ENCODE data around the gene CH25H.
"Not testable (repeated sequence)": the region's sequence is repeated elsewhere in the genome, so short reads cannot be mapped to it uniquely, and the experiment has no call there.

Gene CH25H, protein sequence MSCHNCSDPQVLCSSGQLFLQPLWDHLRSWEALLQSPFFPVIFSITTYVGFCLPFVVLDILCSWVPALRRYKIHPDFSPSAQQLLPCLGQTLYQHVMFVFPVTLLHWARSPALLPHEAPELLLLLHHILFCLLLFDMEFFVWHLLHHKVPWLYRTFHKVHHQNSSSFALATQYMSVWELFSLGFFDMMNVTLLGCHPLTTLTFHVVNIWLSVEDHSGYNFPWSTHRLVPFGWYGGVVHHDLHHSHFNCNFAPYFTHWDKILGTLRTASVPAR

DNA sequence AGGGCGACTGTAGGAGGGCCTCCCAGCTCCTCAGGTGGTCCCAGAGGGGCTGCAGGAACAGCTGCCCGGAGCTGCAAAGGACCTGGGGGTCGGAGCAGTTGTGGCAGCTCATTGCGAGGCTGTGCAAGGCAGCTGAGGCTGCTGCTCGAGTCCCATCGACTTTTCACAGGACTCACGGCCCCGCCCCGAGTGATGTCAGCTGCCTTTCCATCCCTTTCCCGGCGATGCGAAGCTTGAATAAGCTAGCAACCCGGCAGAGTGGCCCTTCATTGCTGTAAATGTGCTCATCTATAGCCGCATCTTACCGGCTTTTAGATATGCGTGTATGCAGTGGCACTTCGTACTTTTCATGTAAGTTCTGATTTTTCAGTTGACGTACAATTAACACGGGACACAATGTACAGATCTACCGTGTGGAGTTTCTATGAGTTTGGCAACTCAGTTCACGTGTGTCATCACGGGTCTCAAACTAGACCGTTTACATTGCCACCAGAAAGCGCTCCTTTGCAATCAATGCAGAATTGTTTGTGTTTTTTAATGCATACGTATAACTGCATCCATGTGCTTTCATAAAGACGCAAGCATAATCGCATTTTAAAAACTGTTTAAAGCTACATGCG lies at the start of gene CH25H:
TSS of gene CH25H (minus strand) at position 137 of the 620 bp plus-strand sequence. CDS start at position 112, 25 bp downstream.
- peak; percentile 47 to 50 for DNase-seq

DNA sequence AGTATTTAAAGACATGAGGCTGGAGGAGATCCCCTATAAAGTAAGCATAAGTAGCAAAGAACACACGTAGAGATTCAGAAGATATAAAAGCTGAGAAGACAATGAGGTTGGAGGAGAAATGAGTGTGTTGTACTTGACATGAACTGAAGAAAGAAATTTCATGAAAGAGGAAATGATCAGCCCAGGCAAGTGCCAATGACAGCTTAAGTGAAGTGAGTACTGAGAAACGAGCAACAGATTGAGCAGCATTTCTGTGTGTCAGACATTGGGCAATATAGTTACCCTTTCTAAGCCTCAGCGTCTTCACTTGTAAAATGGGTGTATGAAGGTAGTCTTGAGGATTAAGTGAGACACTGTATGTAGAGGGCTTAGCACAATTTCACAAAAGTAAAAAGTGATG lies 49.2 kb upstream of the CH25H start:
- no peak for DNase-seq

DNA sequence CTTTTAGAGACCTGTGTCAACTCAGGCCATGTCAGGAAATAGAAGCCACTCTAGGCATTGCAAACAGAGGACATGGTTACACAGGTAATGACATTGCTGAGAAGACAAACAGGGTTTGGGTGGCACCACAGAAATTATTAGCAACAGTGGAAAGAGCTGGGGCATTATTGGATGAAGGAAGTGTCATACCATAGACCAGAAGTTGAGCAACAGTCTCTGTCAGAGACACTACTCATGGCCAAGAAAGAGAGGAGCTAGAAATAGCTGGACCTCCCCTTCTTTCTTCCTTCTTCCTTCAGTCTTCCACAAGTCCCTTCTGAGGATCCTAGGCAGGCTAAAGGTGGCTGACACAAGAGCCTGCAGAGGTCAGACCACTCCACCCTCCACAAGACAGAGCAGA lies 48.7 kb upstream of the CH25H start:
- DNase-seq: no peak

DNA sequence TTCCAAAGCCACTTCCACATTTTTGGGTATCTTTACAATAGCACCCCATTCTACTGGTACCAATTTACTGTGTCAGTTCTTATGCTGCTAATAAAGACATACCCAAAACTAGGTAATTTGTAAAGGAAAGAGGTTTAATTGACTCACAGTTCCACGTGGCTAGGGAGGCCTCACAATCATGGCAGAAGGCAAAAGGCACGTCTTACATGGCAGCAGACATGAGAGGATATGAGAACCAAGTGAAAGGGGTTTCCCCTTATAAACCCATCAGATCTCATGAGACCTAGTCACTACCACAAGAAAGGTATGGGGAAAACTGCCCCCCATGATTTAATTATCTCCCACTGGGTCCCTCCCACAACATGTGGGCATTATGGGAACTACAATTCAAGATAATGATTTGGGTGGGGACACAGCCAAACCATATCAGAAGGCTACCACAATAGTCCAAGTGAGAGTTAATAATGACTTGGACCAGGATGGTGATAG lies 48.0 kb upstream of the CH25H start:
- DNase-seq: peak in 1 of 2 experiments; percentile 10

DNA sequence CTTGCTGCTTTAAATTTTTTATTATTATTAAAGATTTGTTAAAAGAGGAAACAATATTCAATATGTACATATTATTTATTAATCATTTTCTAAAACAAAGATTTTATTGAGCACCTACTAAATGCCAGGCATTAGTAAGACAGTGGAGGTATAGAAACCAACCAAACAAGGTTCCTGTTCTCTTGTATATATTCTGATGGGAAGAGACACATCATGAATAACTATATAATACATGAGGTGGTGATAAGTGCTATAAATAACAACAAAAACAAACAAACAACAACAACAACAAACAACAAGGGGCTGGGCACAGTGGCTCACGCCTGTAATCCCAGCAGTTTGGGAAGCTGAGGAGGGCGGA lies 45.1 kb upstream of the CH25H start:
- DNase-seq: no peak

DNA sequence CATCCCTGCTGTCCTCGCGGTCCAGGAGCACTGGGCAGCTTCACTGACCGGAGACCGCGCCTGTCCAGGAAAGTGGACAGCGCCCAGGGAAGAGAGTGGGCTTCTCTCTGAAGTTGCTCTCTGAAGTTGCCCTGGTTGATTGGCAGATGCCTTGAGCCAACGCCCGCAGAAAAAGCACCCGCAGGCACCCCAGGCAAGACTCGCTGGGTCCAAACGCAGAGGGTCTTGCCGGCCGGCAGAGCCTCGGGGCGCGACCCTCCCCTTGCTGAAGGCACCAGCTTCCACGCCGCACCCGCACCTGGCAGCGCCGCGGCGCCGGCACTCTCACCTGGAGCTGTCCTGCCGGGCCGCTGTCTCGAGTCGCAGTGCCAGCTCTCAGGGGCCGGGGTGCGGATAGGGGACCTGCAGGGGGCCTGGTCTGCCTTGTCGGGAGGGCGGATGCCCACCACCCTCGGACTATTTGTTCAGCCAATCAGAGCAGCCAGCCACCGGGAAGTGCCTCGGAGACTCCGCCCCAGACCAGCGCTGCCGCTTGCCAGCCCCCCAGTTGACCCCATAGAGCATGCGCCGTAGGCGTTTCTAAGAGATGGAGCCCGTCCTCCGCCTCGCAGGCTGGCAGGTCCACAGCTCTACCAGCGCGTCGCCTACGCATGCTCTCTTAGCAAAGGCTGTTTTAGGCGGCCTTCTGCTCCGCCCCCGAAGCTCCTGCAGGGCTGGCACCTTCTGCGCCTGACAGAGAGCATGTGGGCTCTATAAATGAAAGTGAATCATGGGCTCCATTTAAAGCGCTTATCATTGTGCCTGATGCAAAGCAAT lies 44.5 kb upstream of the CH25H start, which contains the start of gene LIPA:
TSS of gene LIPA (minus strand) at position 367 of the 816 bp plus-strand sequence. CDS start 4,127 bp downstream, outside the sequence.
- peak; percentile 89 to 99 for DNase-seq

DNA sequence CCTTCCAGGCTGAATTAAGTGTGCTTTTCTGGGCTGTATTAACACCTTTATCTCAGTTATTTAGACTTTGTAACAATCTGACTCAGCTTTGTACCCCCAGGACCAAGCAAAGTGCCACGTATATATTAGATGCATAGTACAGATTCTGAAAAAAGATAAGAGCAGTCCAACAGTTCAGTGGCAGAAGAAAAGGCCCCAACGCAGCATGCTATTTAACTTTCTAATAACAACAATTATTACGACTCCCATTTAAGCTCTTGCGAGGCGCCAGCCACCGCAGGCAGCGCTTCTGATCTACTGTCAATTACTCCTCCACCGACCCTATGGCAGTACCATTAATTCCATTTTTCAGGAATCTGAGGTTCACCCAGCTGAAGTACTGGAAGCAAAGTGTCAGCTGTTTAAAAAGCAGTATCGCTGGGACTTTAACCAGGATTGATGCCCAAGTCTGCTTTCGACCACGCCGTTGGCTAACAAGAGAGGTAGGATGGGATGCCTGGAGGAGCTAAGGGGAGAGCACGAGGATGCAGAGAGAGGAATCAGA lies 43.8 kb upstream of the CH25H start:
- no peak for DNase-seq

DNA sequence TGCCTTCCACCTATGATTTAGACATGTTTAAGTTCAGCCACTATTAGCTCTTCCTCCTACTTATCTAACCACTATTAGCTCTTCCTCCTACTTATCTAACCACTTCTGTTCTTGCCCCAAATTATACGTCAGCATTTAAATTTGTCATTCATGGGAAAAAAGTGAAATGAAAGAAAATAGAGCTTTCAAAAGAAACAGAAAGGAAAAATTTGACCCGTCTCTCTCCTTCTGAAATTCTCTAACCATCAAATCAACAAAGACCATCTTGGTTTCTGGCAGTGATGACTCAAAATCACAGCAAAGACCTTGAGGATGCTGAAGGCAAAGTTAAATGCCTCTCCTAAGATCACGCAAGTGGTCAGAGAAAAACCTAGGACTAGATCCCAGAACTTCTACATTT lies 41.9 kb upstream of the CH25H start:
- no peak for DNase-seq

DNA sequence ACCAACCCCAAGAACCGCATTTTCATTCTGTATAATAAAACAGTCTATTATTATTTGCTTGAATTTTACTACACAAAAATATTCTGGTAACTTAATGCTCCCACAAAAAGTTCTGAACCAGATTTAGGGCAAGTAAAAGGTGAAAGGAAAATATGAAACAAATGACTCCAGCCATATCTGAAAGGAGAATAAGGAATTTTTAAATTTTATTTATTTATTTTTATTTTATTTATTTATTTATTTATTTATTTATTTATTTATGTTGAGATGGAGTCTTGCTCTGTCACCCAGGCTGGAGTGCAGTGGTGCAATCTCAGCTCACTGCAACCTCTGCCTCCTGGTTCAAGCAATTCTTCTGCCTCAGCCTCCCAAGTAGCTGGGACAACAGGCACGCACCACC lies 40.5 kb upstream of the CH25H start:
- not testable (repeated sequence) for DNase-seq

DNA sequence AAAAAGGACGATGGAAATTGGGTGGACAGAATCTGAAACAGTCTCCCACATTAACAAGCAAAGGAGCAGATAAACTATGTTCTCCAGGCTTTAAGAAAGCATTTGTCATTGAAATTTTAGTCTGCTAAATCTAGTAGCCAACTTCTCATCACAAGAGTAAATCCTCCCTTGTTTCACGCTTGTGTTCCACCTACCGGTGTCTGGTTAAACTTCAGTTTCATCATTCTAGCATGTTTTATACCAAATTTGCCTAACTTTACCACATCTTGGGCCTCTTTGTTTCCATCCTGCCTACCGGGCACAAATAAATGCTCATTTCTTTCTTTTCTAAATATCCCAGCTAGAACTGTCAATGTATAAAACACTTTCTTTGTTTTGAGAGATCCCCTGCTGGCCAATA lies 38.7 kb upstream of the CH25H start:
- DNase-seq: no peak

DNA sequence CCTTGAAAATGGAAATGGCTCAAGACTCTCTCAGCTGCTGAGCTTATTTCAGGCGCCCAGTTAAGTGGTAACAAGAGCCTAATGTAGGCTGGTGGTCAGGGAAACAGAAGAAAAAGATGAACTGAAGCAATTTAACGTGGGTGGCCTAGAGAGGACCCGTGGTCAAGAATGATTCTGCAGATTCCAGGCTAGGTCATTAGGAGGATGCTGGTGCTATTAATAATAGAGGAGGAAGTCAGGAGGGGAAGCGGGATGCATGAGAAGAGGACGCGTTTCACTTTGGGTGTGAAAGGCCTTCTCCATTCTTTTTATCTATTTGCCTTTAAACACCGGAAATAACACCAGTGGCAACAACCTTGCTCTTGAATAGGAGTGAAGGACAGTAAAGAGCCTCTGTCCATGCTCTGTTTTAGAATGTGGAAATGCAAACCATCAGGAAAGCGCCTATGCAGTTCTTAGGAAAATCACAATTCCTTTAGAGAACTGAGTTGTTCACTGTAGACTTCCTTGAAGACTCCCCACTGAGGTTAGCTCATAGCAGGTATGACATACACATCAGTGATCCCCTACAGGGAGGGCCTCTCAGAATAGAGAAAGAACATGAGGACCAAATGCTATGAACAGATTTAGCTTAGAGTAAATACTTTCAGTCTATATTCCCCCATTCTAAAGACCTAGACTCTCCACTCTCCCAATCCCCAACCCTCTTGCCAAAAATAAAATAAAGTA lies 35.9 kb upstream of the CH25H start:
- DNase-seq: no peak

DNA sequence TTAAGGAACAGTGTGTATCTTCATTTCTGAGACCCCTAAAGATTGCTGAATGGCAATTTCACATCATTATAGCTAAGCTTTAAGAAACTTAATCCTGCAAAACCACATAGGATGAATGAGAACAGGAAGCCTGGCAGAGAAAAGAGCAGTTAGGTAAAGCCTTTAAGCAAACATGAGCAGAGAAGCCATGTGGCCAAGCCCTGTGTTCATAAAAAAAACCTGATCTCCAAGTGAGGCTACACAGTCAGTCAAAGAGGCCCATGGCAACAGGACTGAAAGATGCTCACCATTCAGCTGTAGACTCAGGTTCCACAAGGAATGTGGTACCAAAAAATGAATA lies 35.2 kb upstream of the CH25H start:
- no peak for DNase-seq

DNA sequence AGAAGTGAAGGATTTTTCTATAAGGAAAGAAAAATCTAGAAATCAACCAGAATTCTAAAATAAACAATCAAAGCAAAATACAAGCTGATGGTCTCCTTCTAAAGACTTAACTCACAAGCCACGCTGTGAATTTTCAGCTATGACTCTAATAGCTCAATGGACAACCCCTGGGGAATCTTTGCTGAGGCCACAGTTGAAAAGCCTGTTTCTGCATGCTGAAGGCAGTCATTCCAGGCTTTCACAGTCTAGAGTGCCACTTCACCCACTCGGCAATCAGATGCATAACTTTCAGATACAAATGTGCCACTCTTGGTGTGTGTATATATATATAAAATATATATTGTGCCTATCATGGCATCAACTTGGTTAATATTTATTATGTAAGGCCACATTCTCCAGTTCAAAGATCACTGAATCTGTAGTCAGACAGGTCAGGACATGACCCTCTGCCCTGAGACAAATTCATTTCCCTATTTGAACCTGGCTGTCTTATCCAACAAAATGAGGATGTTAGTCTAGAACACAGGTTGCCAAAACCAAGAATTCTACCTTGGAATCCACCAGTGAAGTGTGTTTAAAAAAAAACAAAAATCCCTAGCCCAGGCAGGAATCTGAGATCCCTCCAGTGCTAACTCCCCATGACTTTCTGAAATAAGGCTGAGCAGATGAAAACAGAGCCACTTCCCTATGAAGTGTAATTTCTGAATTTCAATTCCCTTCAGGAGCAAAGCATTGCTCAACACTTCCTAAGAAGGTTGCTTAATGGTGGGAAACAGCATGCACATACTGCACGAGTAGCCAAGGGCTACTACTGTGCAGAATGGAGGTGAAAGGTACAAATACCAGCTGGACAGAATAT lies 34.6 kb upstream of the CH25H start:
- no peak for DNase-seq

DNA sequence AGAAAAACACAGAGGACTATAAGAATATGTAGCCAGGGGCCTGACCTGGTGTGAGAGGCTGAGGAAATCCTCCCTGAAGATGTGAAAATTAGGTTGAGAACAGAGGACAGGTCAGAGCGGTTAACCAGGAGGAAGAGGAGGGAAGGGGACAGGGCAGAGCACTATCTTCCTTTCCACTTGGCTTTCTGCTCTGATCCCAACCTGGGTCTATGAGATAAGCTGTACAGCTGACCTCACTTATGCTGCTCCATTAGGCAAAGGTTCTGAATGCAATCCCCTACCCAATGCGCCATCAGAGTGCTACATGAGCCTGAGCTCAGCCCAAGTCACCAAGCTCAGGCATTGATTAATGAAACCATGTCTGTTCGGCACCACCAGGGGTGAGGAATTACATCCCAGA lies 33.9 kb upstream of the CH25H start:
- no peak for DNase-seq

DNA sequence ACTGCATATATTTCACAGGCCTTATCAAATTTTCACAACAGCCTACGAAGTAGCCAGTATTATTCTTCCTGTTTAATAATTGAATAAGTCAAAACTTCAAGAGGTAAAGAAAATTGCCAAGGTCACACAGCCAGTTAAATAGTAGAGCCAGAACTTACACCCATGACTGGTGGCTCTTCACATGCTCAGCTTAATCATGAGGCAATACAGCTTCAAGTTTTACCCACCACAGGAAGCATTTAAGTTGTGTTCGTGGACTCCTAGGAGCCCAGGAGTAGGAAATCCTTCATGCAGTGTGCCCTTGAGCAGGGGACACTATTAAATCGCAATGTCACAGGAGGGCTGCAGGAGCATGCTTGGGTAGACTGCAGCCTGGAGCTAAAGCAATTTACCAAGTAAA lies 33.4 kb upstream of the CH25H start:
- no peak for DNase-seq

DNA sequence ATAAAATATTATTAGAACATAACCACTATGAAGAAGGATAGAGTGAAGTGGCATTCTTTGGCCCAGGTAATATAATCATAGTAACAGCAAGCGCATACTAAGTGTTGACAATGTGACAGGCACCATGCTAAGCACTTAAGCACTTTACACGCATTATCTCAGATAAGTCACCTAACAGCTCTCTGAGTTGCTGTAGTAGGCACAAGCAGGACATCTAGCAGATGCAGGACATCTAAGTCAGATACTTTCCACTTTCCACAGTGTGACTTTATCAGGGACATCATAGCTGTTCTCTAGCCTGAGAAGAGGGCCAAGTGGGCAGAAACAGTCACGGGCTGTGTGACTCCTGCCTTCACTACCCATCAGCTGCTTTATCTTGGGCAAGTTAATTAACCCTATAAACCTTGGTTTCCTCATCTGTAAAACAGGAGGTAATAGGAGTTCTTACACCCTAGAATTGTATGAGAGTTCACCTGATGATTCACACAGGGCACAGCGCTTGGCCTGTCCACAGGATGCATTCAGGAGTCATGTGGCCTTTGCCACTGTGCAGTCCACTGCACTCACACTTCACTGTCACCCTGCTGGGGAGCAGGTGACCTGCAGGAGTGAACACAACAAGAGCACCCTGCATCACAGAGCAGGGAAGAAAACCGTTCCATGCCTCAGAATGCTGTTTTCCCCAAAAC lies 32.0 kb upstream of the CH25H start:
- DNase-seq: no peak

DNA sequence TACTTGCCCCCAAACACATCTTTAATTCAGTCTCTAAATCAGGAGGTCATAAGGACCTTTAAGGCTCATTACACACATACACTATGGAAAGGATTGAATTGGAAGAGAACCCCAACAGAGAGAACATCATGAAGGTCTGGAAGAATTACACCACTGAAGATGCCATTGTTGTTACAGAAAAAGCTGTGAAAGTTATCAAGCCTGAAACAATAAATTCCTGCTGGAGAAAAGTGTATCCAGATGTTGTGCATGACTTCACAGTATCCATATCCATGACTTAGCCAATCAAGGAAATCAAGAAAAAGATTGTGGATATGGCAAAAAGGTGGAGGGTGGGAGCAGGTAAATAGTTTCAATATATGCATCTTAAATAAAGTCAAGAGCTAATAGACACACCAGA lies 30.7 kb upstream of the CH25H start:
- no peak for DNase-seq

DNA sequence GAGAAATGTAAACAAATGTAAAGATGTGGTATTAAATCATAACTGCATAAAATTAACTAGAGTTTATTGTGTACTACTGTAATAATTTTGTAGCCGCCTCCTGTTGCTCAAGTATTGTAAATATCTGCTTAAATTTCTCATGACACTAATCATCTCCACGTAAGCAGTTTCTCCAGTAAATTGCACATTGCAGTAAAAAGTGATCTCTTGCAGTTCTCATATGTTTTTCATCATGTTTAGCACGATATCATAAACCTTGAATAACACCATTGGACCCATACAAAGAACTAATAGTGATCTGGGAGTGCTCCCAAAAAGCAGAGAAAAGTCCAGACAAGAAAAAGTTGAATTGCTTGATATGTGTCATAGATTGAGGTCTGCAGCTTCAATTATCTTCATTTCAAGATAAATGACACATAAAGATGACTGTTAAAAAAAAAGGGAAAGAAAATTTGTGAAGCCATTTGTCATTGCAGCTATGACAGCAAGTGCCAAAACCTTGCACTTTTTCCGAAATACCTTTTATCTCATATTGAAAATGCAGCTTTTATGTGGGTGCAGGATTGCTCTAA lies 29.2 kb upstream of the CH25H start:
- no peak for DNase-seq

DNA sequence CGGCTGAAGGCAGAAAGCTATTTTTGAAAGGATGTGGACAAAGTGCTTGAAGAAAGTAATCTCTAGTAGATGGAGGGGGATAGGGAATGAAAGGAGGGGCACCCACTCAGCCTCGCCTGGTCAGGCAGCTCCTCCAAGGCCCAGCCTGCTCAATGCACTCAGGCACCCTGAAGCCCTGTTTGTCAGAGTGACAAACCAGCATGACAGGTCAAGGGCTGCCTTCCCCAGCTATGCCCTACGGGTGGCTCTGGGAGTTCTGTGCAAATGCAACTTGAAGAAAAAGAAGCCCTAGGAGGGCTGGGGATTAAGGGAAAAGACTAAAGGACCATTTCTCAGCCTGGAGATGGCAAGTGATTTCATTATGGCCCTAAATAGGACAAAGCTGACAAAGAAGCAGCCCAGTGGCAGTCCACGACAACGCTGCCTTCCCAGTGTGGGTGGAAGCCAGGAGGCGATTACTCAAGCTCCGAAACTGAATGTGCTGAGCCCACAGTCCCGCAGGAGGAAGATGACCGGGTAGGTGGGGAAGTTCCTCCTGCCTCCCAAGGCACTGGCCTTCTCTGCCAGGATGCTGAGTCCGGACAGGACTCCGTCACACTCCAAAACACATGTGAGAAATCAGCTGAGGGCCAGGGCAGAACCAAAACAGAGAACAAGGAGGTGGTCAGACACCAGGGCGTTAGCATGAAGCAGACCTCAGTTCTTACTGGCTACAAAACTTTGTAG lies 28.1 kb upstream of the CH25H start:
- DNase-seq: no peak

DNA sequence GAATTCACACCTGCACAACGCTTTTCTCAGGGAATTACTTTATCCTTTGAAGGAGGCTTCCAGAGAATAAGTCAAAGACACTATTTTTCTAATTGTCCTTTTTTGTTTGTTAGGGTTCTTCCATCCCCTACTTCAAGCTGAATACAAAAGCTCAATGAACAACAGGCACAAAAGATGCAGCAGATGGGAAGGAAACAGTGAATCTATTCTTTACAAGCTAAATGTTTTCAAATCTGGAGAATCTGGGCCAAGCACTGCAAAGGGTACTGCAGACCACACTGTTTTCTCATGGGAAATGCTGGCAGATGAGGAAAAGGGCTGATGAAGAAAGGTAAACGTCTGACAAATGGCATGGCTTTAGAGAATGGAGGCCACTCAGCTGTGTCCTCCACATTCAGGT lies 25.9 kb upstream of the CH25H start:
- no peak for DNase-seq
